GM18498 (cell line): ENCODE data around the gene LSAMP.

Experiments
- ATAC-seq: cut with Tn5 transposase; IDR thresholded peaks from one replicate; pipeline ENCODE4 v1.9.1; 2021; ENCODE audit warnings: mild to moderate bottlenecking, moderate library complexity; ENCODE audit not compliant: unreplicated experiment

LSAMP gene

DNA sequence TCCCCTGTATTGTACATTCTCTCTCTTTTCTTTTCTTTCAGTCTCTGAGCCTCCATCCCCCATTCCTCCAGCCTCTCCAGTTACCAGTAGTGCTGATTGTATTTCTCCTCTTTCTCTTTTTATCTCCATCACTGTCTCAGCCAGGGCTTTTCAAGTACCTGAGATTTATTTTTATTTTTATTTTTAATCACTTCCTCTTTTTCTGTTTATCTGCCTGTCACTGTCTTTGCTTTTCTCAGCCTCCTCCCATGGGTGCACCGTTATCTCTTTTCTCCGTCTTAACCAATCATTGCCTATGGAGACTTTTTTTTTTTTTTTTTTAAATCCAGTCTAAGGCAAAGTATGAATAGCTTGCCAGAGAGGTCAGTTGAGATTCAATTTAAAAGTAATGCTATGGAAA, 462.7 kb downstream of the LSAMP start:
- no peak for ATAC-seq

DNA sequence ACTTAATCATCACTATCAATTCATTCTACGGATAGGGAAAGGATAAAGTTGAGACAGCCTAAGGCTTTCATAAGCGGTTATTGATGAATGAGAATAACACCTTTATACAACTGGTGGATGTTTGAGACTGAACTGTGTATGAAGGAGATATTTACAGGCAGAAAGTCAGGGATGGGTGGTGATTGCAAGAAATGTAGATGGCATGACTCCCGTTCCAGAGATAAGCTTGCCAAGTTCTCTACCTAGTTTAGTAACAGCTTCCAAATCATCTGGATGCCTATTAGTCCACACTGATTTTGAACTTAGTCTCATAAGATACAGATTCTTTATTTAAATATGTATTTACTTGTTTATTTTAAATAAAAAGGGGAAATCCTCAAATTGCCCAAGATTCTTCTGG, 463.2 kb downstream of the LSAMP start:
- ATAC-seq: no peak

GRCh38 chr3:115980709-115981108, 464.6 kb downstream of the LSAMP start:
- ATAC-seq: no peak

GRCh38 chr3:115977866-115978265, 467.4 kb downstream of the LSAMP start:
- ATAC-seq: no peak

- no peak for ATAC-seq
Measured at GRCh38 chr3:115975796-115976195, 469.5 kb downstream of the LSAMP start.

GRCh38 chr3:115975353-115975752, 469.9 kb downstream of the LSAMP start:
- peak; percentile 56 for ATAC-seq

GRCh38 chr3:115974940-115975339, 470.3 kb downstream of the LSAMP start:
- ATAC-seq: no peak

DNA sequence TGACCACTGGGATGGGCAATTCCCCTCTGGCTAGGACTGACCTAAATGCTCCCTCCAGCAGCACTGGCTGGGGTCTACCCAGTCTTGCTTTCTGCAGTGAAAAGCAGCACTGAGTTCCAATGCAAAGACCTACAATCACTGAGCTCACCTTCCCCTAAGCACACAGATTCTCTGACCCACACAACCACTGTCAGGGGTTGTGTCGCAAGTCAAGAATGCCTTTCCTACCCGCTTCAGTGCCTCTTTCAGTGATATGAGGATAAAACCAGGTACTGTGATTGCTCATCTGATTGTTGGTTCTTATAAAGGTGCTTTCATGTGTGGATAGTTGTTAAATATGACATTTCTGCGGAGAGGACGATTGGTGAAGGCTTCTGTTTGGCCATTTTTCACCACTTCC, 476.4 kb downstream of the LSAMP start:
- no peak for ATAC-seq

GRCh38 chr3:115961380-115961779, 483.9 kb downstream of the LSAMP start:
- no peak for ATAC-seq

- ATAC-seq: no peak
Measured at GRCh38 chr3:115960799-115961198, 484.5 kb downstream of the LSAMP start.

DNA sequence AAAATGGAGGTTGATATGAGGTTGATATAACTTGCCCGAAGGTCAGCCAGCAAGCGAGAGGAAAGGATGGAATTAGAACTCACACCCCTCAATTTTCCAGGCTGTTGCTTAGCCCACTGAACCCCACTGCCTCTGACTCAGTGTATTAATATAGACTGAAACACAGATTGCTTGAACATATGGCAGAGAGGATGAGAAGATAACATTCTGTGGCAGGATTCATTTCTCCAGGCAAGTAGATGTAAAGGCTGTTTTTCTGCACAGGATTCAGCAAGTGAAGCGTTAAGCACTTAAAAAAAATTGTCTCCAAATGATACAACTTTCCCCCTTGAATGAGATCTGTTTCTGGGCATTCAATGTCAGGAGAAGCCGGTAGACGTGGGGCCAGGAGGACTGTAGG, 486.8 kb downstream of the LSAMP start:
- no peak for ATAC-seq

GRCh38 chr3:115947325-115947724, 498.0 kb downstream of the LSAMP start:
- peak; percentile 40 for ATAC-seq

GRCh38 chr3:115943579-115943978, 501.7 kb downstream of the LSAMP start:
- peak; percentile 70 for ATAC-seq

- no peak for ATAC-seq
Measured at GRCh38 chr3:115937054-115937453, 508.2 kb downstream of the LSAMP start.

GRCh38 chr3:115932807-115933206, 512.5 kb downstream of the LSAMP start:
- no peak for ATAC-seq

GRCh38 chr3:115931581-115931980, 513.7 kb downstream of the LSAMP start:
- no peak for ATAC-seq

GRCh38 chr3:115930922-115931321, 514.4 kb downstream of the LSAMP start:
- no peak for ATAC-seq

- no peak for ATAC-seq
Measured at GRCh38 chr3:115930168-115930567, 515.1 kb downstream of the LSAMP start.

DNA sequence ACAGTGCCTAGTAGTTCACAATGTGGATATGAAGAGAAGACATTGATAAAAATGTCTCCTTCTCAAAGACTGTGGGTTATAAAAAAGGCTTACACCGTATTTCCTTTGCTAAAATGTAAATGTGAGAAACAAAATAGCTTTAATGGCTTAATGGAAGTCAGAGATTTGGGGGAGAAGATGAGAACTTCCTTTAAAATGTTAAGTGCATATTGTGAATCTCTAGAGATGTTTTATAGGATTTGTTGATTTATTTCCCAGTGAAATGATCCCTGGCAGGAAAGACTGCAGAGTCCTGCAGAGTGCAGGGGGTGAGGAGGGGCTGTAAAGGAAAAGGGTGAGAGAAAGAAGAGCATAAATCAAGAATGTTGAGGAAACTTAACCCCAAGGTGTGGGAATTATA, 516.9 kb downstream of the LSAMP start:
- ATAC-seq: no peak

DNA sequence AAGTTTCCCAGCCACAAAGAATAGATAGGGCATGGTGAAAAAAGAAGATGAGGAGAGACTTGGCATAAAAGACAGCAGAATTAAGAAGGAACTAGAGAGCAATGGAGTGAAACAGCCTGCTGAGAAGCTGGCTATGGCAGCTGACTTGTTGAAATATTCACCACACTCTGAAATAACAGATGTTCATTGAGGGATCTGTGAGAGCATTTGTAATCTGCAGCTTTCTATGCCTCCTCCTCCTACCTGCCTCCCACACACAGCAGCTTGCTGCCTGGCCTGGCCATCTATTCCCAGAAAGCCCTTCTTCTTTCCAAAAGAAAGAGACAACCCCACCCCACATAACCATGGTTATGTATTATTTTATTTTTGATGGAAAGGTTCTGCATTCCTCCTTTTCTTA, 518.1 kb downstream of the LSAMP start:
- ATAC-seq: no peak

GRCh38 chr3:115922681-115923347, 522.5 kb downstream of the LSAMP start:
- no peak for ATAC-seq

DNA sequence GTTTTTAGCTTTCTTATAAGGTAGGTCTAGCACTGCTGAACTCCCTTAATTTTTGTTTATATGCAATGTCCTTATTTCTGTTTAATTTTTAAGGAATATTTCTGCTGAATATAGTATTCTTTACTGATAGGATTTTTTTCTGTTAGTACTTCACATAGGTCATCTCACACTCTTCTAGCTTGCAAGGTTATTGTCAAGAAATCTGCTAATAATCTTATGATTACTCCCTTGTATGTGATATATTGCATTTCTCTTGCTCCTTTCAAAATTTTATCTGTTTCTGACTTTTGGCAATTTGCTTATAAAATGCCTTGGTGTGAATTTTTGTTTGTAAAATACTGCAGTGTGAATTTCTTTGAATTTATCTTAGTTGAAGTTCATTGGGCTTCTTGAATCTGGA, 523.6 kb downstream of the LSAMP start:
- no peak for ATAC-seq

GRCh38 chr3:115918900-115919299, 526.4 kb downstream of the LSAMP start:
- ATAC-seq: no peak
